Left hindlimb (tissue), 1 donor: ENCODE measurements around the gene PARVA.

Source experiments
- DNase-seq: peaks from one replicate; pipeline ENCODE4 v3.0.0-alpha.2; 2018

PARVA gene

DNA sequence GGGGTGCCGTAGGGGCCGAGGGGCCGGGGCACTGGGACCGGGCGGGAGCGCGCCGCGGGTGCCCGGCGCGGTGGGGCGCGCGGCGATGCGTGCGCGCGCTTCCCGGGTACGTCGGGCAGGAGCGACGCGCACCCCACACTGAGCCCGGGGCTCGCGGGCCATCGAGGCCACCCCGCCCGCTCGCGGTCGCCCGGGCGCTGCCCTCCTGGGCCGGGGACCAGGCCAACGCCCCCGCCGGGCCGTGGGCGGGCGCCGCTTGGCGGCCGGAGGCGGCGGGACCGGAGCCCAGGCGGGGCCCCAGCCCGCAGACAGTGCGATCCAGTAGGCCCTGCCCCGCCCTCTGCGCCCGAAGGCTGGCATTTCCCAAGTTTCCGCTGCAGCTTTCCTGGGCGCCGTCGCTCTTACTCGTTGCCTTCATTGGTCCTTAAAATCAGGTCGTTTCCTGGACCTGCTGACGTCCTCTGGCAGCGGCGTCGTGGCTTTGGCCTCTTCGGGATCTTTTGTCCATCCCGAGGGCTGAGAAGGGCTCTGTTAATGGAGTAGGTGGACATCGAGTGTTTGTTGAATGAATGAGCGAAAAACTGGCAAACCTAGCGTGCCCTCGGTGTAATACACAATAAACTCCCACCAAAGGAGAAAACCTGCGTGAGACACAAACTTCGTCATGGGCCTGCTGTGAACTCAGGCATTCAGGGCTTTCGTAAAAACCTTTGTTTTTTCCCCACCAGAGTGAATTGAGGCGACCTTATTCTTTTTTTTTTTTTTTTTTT is 638 bp downstream of the PARVA start:
- peak; percentile 82 for DNase-seq

DNA sequence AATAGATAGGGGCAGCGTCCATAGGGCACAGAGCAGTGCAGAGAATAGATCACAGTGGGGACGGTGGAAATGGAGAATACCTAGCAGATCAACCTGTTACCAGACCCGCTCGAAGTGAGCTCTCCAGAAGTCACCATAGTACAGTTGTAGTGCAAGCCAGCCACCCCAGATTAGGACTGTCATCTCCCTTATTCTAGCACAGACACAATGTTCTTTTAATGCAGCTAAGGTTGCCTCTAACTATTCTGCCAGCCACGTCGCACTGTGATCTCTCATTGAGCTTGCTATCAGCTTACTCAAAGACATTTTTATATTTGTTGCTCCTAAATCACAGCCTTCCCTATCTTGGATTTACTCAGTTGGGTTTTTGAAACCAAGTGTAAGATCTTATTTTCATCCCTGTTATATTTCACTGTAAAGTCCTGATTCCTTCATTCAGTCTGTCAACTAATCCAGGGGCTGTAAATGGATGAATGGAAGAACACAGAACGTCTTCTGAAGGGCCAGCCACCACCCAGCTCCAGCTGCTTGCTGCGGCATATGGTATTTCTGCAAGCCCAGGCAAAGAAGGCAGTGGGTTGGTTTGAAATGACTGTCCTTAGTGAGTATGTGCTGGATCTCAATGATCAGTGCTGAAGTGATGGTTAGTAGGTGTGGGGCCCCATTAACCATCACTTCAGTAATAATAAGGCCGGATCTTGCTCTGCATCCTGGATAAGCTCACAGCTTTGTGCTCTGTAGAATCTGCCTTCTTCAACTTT is 3.4 kb downstream of the PARVA start:
- DNase-seq = no peak

DNA sequence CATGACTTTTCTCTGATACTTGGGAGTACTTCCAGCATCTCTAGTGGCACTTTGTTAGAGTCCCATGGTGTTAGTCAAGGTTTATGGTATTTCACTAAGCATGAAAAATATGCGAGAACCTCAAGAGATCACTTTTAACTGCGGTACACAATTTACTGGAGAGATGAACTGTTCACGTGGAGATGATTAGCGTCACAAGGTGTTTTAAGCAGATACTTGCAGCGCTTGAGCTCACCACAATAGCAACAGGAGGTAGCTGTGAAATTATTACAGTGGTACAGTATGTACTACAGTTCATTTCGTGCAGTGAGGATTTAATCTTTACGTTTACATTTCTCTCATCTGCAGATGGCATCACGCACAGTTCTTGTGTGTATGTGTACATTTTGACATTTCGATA is 4.5 kb downstream of the PARVA start:
- no peak for DNase-seq

DNA sequence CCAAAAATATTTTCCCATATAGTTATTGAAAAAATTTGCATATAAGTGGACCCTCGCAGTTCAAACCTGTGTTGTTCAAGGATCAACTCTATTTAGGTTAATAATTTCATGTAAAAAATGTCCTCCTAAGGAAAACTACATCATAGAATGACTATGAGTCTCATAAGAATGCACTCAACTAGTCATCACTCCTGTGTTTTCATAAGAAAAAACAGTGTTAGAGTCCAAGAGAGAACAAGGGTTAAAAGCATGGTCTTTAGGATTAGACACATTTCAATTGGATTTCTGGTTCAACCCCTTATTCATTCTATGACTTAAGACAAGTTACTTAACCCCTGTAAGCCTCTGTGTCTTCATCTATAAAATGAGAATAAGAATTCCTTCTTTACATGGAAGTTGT is 5.1 kb downstream of the PARVA start:
- no peak for DNase-seq

DNA sequence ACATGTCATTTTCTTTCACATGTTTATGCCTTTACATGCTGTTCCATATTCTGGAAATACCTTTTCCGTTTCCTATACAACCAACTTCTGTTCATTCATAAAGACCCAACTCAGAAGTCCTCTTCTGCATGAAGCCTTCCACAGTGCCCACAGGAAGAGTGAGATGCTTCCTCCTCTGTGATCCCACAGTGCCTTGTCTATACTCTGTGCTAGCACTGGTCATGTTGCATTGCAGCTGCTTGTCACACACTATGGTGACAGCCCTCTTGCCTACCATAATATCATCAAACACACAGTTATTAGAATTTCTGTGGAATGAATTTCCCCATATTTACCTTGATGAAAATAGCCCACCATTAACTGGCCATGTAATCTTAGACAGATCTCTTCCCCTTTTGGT is 8.9 kb downstream of the PARVA start:
- DNase-seq = no peak

DNA sequence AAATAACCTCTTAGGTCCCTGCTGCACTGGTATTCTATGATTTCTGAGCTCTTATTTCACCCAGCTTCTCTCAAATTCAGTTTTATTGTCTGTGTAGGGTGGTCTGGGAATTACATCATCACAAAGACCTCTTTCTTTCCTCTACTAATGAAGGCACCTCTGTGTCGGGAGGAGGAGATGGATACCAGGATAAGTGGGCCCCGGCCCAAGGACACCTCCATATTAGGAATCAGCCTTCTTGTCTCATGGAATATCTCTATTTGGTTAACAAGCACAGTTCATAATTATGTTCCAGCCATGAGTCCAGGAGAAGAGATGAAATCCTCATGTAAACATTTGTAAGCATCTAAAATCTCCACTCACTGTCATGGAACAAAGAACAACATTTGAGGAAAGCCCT is 9.4 kb downstream of the PARVA start:
- no peak for DNase-seq

DNA sequence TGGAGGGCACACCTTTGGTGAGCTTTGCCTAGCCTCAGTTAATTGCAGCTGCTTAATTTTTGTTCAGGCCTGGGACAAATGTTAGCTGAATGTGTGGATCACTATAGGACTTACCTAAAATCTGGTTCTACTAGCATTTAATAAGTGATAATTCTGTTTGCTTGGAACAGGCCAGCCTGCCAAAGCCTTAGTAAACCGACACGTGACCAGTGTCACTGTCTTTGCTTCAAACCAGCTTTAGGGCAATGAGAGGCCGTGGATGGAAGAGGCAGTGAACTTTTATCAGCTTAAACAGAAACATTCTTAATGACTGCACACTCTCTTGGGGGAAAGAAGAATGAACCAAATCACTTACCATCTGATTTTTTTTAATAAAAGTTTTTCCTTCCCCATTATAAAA is 10.8 kb downstream of the PARVA start:
- DNase-seq = no peak

DNA sequence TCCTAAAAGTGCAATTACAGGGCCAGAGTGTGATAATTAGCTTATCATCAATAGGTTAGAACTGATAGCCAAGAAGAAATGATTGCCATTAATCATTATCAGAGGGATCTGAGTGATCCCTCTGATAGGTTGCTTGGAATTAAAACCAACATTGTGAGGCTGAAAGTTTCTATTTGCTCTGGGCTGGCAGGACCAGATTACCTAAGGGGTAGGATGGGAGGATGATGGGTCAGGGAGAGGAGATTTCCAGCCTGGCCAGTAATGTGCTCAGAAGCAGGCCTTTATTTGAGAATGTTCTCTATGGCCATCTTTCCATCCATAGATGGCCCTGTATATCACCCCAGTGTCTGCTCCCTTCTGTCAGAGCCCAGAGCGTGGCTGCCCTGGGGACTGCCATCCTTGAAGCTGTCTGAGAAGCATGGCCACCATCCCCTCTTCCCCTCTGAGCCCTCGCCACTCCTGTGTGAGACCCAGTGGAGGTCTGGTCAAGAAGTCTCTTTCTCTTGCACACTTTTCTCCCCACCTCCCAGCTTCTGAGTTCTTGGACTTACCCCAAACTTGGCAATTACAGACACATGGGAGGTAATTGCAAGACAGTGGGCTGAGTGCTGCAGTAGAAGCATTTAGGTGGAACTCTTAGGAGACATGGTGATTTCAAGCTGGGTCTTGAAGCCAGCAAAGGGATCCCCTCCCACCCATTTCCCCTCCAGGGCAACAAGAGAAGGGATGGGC is 11.7 kb downstream of the PARVA start:
- DNase-seq = no peak

DNA sequence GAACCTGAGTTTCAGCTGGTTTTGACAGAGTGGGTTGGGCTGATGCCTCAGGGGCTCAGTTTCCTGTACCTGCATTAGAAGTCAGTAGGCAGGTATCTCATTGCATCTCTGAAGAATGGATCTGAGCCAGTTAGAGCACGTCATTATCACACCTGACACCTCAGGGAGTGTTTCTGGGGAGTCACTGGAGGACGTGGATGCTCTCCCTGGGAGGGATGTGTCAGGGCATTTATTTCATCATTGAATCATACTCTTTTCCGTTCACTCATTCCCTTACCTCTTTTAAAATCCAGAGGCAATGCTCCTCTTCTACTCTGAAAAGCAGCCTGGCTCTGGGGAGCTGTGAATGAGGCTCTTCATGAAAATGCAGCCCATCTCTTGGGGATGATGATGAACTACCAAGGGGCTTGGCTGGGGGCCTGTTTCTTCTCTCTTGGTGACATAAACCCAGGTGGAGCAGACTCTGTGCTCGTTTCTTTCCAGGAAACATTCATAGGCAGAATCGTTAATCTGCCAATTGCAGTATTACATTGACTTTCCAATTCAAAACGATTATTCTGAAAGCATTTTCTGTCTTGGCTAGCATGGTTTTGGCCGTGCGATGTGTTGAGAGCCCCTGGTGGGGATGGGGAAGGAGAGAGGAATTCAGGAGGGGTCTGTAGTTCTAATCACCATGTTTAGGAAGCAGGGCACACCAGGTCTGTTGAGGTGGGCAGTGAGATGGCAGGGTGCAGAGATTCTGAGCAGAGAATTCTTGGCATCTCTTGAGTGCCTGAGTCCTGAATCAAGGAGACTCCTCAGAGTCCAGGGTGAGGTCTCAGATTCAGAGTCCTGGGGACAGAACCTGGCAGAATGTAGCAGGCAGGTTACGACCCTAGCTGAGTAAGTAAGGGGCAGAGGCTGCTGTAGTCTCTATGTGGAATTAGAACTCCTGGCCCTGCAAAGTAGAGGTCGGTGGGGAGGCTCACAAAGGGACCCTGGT is 12.6 kb downstream of the PARVA start:
- DNase-seq = no peak

DNA sequence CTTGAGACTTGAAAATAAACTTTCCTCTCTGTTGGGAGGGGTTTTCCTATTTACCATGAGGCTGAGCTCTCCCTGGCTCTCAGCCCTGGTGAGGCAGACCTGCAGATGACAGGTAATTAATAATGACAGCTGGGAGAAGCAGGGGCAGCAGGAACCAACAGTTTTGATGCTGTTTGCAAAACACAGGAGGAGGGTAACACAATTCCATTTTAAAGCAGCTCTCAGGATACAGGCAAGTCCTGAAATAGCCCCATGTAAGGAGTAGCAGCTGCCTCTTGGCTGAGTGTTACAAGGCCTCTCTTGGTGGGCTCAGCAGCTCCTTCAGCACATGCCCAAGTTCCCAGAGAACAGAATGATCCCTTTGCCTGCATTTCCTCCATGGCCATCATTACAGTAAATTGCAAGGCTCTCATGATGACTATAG is 13.3 kb downstream of the PARVA start:
- DNase-seq = no peak

DNA sequence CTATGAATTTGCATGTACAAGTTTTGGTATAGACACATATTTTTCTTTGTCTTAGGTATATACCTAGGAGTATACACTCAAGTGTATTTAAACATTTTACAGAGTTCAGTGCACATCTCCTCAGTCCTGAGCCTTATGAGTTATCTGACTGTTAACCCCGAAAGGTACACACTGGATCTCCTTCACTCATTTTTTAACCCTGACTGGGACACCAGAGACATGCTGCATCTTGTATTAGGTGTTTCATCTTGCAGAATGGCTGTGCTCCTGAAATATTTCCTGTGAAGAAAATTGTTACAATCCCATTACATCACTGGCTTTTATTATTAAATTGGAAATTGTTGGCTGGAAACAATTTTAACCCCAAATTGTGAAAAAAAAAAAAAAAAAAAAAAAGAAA is 15.3 kb downstream of the PARVA start:
- no peak for DNase-seq

DNA sequence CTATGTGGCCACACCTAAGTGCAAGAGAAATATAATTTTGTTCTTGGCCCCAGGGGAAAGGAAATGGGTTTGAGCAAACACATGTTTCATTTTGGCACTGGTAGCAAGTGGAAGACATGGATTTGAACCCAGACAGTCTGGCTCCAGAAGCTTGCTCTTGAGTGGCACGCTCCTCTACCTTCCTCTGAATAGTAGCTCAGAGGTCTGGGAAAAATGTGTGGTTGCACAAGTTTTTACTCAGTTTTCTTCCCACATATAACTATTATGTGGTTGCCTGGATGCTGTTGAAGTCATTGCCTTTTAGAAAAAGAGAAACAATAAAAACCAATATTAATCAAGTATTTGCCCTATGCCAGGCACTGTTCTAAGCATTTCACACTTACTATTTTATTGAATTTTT is 16.3 kb downstream of the PARVA start:
- DNase-seq = no peak

DNA sequence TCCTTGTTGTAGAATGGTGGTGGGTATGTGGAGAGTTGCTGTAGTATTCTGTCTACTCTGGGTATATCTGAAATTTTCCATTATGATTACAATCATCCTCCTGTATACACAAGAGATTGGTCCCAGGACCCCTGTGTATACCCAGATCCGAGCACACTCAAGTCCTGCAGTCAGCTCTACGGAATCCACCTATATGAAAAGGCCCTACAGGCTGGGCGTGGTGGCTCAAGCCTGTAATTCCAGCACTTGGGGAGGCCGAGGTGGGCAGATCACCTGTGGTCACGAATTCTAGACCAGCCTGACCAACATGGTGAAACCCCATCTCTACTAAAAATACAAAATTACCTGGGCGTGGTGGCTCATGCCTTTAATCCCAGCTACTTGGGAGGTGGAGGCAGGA is 17.2 kb downstream of the PARVA start:
- no peak for DNase-seq

DNA sequence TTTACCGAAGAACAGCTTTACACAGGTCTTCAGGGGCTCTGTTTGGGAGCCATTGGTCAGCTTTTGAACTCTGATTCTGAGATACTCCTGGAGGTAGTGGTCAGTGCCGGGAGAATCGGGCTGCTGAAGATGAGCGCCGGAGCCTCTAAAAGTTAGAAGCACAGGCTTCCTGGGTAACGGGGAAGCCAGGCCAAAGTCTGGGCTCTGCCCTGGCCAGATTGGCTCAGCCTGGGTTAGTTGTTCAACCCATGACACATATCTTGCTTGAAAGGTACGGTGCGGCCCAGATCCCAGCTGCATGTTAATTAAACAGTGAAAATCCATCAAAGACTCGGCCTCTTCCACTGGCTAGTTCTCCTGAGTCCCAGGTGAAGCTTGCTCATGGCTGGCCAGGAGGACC is 18.0 kb downstream of the PARVA start:
- DNase-seq = no peak

DNA sequence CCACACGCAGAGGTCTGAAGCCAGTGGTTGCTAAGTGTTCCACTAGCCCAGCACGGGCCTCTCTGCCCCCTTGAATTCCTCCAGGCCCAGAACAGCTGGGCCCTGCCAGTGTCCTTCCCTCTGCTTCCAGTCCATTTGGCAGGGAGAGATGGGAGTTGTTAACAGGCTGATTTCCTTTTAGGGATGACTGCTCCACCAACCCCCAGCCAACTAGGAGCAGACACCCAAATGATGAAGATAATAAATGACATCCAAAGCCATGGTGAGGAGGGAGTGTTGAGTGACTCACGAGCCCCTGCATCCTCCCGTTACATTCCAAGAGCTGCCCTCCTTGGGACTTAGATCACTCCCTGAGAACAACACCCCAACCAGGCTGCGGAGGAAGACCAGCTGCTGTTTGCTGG is 20.6 kb downstream of the PARVA start:
- DNase-seq = no peak

DNA sequence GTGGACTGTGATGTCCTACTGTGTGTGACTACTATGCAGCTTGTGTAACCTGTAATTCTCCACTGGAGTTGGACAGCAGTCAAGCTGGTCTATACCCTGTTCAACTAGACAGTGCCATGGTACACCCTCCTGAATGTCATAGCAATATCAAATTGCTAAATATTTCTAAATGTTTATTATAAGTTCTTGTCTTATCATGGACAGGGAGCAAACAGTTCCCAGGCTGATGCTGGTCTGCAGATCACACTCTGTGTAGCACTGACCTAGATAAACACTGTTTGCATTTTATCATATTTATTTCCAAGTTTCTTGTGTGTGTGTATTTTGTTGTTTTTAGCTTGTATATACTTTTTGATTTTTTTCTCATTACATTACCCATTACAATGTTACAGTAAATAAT is 22.0 kb downstream of the PARVA start:
- DNase-seq = no peak

DNA sequence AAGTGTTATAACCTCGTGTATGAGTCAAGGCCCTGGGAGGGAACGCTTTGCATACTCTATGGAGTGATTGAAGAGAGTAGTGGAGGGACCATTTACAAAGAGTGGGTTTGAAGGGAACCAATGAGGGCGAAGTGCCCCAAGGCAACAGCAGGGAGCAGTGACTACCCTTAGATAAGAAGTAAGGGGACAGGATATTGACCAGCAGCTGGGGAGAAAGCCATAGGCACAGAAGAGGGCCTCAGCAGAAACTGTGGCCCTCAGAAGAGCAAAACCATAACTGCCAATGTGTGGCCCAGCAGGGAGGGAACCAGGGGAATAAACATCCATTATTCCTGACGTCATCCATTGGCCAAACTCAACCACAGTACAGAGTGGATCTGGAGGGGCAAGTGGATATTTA is 24.7 kb downstream of the PARVA start:
- no peak for DNase-seq

DNA sequence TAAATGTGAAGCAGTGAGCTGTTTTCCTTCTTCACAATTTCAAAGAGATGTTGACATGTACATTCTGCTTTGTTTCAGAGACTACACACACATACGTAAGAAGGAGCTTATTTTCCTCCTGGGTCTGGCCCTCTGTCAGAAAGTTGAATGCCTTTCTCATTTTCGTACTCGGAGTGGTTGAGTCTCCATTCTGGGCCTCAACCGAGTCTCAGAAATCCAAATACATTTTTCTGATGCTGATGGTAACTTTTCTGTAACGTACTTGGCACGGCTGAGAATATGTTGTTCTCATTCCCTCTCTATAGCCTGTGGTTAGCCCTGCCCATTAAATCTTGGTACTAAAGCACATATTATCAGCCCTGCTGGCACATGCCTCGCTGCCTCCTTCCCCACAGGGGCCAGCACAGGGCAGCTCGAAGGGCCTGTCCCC is 25.3 kb downstream of the PARVA start:
- DNase-seq = peak; percentile 56

DNA sequence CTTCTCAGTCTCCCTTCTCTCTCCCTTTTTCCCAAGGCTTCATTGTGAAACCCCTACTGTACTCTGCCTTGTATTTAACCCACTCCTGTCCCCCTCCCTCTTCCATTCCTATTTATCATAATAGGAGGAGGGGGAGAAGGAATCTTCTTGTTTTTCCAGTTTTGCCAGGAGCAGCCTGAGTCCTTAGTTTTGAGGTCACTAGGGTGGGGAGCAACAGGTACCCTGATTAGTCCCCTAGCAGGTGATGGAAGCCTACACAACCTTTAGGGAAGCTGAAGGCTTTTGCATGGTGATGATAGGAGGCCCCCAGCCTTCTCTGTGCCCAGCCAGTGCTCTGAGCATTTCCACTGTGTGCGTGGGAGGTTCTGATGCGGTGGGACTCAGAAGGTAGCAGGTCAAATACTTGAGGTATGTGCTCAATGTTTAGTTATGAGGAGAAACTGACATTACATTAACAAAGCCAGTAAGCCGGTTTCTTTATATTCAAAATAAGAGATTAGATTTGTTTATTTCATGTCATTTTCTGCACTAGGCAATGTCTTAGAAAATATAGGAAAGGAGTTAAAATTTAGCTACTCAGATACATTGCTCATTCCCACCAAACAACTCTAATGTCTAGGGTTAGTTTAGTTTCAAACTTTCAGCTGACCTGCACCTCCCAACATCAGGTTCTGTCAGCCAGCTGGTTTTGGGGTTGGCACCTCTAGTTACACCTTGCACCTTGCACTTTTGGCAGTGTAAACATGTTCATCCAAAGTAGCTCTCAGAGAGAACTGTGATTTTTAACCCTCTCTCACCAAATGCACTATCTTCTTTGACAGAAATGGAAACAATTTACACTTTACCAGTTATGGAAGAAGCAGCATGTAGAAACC is 26.0 kb downstream of the PARVA start:
- DNase-seq = no peak

DNA sequence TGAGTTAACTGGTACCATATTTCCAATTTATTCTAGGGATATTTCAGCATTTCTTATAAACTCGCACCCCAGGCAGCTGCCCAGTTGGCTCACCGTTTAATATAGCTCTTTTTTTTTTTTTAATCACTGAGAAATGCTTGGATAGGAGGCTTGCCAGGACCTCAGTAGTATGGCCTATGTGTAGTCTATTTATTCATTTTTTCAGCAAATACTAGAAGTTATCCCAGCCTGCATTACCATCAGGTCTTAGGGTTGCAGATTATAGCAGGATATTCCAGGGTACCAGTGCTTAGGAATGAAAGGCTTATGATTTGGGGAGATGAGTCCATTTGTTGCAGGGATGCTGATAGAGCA is 26.6 kb downstream of the PARVA start:
- no peak for DNase-seq

DNA sequence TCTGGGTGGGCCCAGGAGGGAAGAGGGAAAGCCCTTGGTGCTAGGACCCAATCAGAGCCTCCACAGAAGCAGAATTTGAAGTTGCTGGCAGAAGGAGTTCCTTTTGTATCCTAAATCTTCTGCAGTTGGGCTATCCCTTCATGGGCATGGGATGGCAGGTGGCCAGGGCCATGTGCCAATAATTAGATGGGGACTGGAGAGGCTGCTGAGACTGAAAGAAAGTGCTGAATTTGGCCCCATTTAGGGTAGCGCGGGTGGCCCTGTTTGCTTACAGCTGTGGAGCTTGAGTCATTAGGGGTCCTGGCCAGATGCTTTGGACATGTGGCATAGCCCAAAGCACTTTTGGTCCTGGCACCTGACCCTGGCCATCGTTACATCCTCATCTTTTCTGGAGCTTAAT is 27.1 kb downstream of the PARVA start:
- DNase-seq = peak; percentile 63
